Activated CD8-positive, alpha-beta T cell treated with anti-CD3 and anti-CD28 coated beads for 36 hours (primary cell): ENCODE data around the gene DLG2. TPM values are rescaled to one million over a fixed set of nuclear protein-coding genes. Genes with fewer than 3 reads are reported as not detected.
"Not testable (repeated sequence)": the region's sequence is repeated elsewhere in the genome, so short reads cannot be mapped to it uniquely, and the experiment has no call there.

Source experiments
- ATAC-seq: fragments of 200-7000 bp; cut with Tn5 transposase; one replicate; pipeline ENCODE4 v1.10.0; 2021; ENCODE audit warnings: mild to moderate bottlenecking, moderate library complexity
- CTCF ChIA-PET: fragments of 350-600 bp; sonication (Branson Sonifier 250); formaldehyde crosslinking; loops from one replicate; lab custom pipeline; 2021; ENCODE audit warnings: antibody characterized with exemption; lab: Charles Lee
- POLR2A ChIA-PET: fragments of 350-600 bp; sonication (Branson Sonifier 250); formaldehyde crosslinking; loops from one replicate; lab custom pipeline; 2021; ENCODE audit warnings: antibody characterized with exemption; lab: Charles Lee
- DNase-seq: peaks from one replicate; pipeline ENCODE4 v3.0.0-alpha.2; 2020
- H3K27ac Mint-ChIP-seq: one replicate; pipeline ENCODE4 v1.8.0; 2021; ENCODE audit warnings: mild to moderate bottlenecking, mixed read lengths
- H3K27me3 Mint-ChIP-seq: one replicate; pipeline ENCODE4 v1.8.0; 2021; ENCODE audit warnings: mixed read lengths
- H3K36me3 Mint-ChIP-seq: one replicate; pipeline ENCODE4 v1.8.0; 2021; ENCODE audit warnings: low read depth, mixed read lengths
- H3K4me1 Mint-ChIP-seq: one replicate; pipeline ENCODE4 v1.8.0; 2021; ENCODE audit warnings: low read depth, mixed read lengths
- H3K4me3 Mint-ChIP-seq: one replicate; pipeline ENCODE4 v1.8.0; 2021; ENCODE audit warnings: mild to moderate bottlenecking, moderate library complexity, mixed read lengths
- H3K9me3 Mint-ChIP-seq: one replicate; pipeline ENCODE4 v1.8.0; 2021; ENCODE audit warnings: mixed read lengths
- CTCF ChIP-seq: fragments of 200-600 bp; IDR thresholded peaks from one replicate; pipeline ENCODE4 v1.8.0; 2022; ENCODE audit warnings: antibody characterized with exemption, mild to moderate bottlenecking
- intact Hi-C: fragments of 100-400 bp; cut with micrococcal nuclease; formaldehyde crosslinking; loops from one replicate; pipeline ENCODE4 v1.10.0; 2022
- total RNA-seq, 2 experiments: library from RNA; stranded (reverse); gene quantifications; one replicate each; pipeline ENCODE4 v1.2.3, GENCODE V29; 2021

Gene DLG2
- total RNA-seq, 2 experiments from 2014 or later = 2.2 to 2.6 TPM

DNA sequence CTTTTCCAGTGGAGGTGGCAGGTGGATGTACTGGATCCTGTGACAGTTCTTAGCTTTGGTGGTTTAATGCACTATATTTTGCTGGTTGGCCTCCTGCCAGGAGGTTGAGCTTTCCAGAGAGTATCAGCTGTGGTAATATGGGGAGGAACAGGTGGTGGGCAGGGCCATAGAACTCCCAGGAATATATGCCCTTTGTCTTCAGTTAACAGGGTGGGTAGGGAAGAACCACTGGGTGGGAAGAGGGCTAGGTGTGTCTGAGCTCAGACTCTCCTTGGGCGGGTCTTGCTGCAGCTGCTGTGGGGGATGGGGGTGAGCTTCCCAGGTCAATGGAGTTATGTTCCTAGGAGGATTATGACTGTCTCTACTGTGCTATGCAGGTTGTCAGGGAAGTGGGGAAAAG lies 203.8 kb downstream of the DLG2 start:
- ChIA-PET POLR2A (no interaction called here), CTCF (no interaction called here)
- no peak overlapping the region for H3K4me3 Mint-ChIP-seq
- peaks cover 5% of the 10 kb centered on the region for H3K36me3 Mint-ChIP-seq
- peaks cover 49% of the 10 kb centered on the region for H3K9me3 Mint-ChIP-seq
- no peaks in the 10 kb centered on the region for H3K27me3 Mint-ChIP-seq
- no peak for ATAC-seq
- H3K27ac Mint-ChIP-seq = no peak overlapping the region
- DNase-seq = no peak
- intact Hi-C loops = no loop called here
- TF ChIP-seq CTCF = no peak
- H3K4me1 Mint-ChIP-seq = no peaks in the 10 kb centered on the region

DNA sequence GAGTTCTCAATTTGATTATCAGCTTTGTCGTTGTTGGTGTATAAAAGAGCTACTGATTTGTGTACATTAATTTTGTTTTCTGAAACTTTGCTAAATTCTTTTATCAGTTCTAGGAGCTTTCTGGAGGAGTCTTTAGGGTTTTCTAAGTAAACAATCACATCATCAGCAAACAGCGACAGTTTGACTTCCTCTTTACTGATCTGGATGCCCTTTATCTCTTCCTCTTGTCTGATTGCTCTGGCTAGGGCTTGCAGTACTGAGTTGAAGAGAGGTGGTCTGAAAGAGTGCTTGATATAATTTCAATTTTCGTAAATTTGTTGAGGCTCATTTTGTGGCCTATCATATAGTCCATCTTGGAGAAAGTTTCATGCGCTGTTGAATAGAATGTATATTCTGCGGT lies 213.0 kb downstream of the DLG2 start:
- H3K27ac Mint-ChIP-seq = no peak overlapping the region
- no peak for TF ChIP-seq CTCF
- no peaks in the 10 kb centered on the region for H3K4me1 Mint-ChIP-seq
- H3K27me3 Mint-ChIP-seq = no peaks in the 10 kb centered on the region
- H3K36me3 Mint-ChIP-seq = no peaks in the 10 kb centered on the region
- ATAC-seq (no peak), DNase-seq (no peak)
- intact Hi-C loops = no loop called here
- H3K4me3 Mint-ChIP-seq = no peak overlapping the region
- peaks cover 66% of the 10 kb centered on the region for H3K9me3 Mint-ChIP-seq
- POLR2A ChIA-PET = no interaction called here
- CTCF ChIA-PET = no interaction called here

DNA sequence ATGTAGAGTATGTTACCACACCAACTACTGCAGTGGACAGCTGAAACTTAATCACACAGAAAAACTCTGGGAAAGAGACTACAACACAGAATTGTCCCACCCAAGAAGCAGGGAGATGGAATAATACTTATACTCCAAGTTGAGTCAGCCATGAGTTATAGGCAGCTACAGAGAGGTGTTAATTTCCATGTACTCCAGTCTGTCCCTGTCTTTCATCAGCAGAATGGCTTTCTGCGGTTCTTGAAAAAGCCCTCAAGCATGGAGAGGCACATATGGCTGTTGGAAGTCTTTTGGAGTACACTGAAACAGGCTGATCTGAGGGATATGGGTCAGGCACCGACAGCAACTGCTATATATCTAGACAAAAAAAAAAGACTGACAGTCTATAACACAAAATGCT lies 219.5 kb downstream of the DLG2 start:
- no peak overlapping the region for H3K4me3 Mint-ChIP-seq
- DNase-seq (no peak), ATAC-seq (no peak)
- H3K27ac Mint-ChIP-seq = no peak overlapping the region
- H3K36me3 Mint-ChIP-seq = no peaks in the 10 kb centered on the region
- peaks cover 36% of the 10 kb centered on the region for H3K9me3 Mint-ChIP-seq
- no peak for TF ChIP-seq CTCF
- CTCF ChIA-PET = no interaction called here
- no peaks in the 10 kb centered on the region for H3K27me3 Mint-ChIP-seq
- intact Hi-C loops = no loop called here
- POLR2A ChIA-PET = no interaction called here
- H3K4me1 Mint-ChIP-seq = no peaks in the 10 kb centered on the region

DNA sequence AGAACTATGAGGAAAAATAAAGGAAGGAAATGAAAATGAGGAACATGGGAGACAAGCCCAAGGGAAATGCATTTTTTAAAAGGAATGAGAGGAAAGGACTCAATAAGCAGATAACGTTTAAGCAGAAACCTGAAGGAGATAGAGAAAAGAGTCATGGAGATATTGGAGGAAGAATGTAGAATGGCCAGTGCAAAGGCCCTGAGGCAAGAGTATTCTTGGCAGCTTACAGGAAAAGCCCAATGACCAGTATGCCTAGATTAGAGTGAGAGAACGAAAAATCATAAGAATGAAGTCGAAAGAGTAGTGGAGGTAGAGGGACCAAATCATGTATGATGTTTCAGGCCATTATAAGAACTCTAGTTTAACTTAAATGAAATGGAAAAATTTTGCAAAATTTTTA lies 220.3 kb downstream of the DLG2 start:
- Mint-ChIP-seq H3K27me3 (no peaks in the 10 kb centered on the region), H3K36me3 (no peaks in the 10 kb centered on the region), H3K27ac (no peak overlapping the region), H3K4me3 (no peak overlapping the region), H3K4me1 (no peaks in the 10 kb centered on the region), H3K9me3 (peaks cover 31% of the 10 kb centered on the region)
- ChIA-PET POLR2A (interaction anchor here (0.7 kb wide), 1 partner anchor 30 kb away, joined by 4 read pairs; no protein-coding TSS in a partner anchor), CTCF (no interaction called here)
- no peak for ATAC-seq
- intact Hi-C loops = no loop called here
- no peak for TF ChIP-seq CTCF
- DNase-seq = no peak

GRCh38 chr11:85406316-85406715 lies 220.8 kb downstream of the DLG2 start:
- POLR2A ChIA-PET = interaction anchor here (0.7 kb wide), 2 partner anchors 29 to 1963 kb away, joined by 3 to 4 read pairs; no protein-coding TSS in a partner anchor
- CTCF ChIA-PET = no interaction called here
- Mint-ChIP-seq H3K4me1 (no peaks in the 10 kb centered on the region), H3K9me3 (peaks cover 29% of the 10 kb centered on the region), H3K27me3 (no peaks in the 10 kb centered on the region), H3K36me3 (no peaks in the 10 kb centered on the region), H3K4me3 (no peak overlapping the region), H3K27ac (no peak overlapping the region)
- no peak for ATAC-seq
- intact Hi-C loops = no loop called here
- no peak for TF ChIP-seq CTCF
- DNase-seq = no peak

- intact Hi-C loops, CTCF ChIA-PET, H3K27ac Mint-ChIP-seq, H3K36me3 Mint-ChIP-seq, H3K4me1 Mint-ChIP-seq, POLR2A ChIA-PET, DNase-seq, H3K4me3 Mint-ChIP-seq, H3K27me3 Mint-ChIP-seq, ATAC-seq: not testable (repeated sequence)
- H3K9me3 Mint-ChIP-seq = peaks cover 36% of the 10 kb centered on the region
These were observed 231.6 kb downstream of the DLG2 start for GRCh38 chr11:85395515-85396055.
